ENCODE results near the gene JAK1.
"Not testable (repeated sequence)": the region's sequence is repeated elsewhere in the genome, so short reads cannot be mapped to it uniquely, and the experiment has no call there.

JAK1 gene

GRCh38 chr1:64966158-64966971, at the start of gene JAK1:
Gene JAK1, minus strand, starts transcription at chr1:64966549. Its CDS starts 80,285 bp downstream, at chr1:64886264.
- H3K4me3 Mint-ChIP-seq = peak within 1 kb of the TSS; percentile 91
- peak within 1 kb of the TSS; percentile 96 for H3K27ac Mint-ChIP-seq
- no peaks in the 10 kb centered on the region for H3K27me3 Mint-ChIP-seq
- no peaks in the 10 kb centered on the region for H3K9me3 Mint-ChIP-seq
- DNase-seq (ENCODE audit: low spot score in 2 of 2) (peak; percentile 82), ATAC-seq (ENCODE audit: low read depth) (peak; percentile 77)
- H3K36me3 Mint-ChIP-seq = peaks cover 2% of the 10 kb centered on the region
- peaks cover 39% of the 10 kb centered on the region for H3K4me1 Mint-ChIP-seq

DNA sequence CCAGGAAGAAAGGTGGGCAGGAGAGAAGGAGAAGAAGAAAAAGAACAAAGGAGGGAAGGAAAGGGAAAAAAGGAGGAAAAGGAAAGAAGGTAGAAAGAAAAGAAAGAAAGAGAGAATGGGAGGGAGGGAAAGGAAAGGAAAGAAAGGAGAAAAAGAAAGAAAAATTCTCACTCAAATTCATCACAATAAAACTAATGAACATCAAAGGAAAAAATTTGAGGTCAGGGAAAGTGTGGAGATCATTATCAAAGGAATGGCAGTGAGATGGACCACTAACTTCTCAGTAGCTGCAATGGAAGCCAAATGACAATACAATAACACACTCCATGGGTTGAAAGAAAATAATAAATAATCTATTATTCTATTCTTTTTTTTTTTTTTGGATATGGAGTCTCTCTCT, 48.0 kb upstream of the JAK1 start:
- peak overlapping the region; percentile 5 for H3K27ac Mint-ChIP-seq

DNA sequence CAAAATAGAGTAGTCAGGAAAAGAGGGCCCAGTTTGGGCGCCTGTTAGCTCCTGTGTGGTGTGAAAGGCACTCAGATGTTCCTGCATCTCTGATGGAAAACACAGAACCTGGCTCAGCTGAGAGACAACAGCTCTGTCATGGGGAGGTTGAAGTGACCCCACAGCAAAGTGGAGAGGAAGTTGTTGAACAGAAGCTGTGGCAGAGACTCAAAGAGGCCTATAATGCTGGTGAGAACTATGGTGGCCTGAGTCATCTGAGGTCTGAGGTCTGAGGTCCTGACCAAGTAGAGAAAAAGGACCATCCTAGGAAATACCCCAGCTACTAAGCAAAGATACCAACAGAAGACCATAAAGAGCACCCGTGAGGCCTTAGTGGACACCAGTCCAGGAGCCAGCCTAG, 45.6 kb upstream of the JAK1 start:
- H3K36me3 Mint-ChIP-seq = peaks cover 8% of the 10 kb centered on the region
- H3K4me3 Mint-ChIP-seq = no peak overlapping the region
- DNase-seq (ENCODE audit: low spot score in 2 of 2) (no peak), ATAC-seq (ENCODE audit: low read depth) (no peak)
- peaks cover 1% of the 10 kb centered on the region for H3K9me3 Mint-ChIP-seq
- peaks cover 18% of the 10 kb centered on the region for H3K4me1 Mint-ChIP-seq
- no peaks in the 10 kb centered on the region for H3K27me3 Mint-ChIP-seq
- H3K27ac Mint-ChIP-seq = no peak overlapping the region

More for the DNA sequence above, 48.0 kb upstream of the JAK1 start:
- no peak for DNase-seq (ENCODE audit: low spot score in 2 of 2)
- Mint-ChIP-seq H3K4me1 (peaks cover 9% of the 10 kb centered on the region), H3K9me3 (peaks cover 1% of the 10 kb centered on the region), H3K4me3 (no peak overlapping the region), H3K27me3 (no peaks in the 10 kb centered on the region), H3K36me3 (peaks cover 11% of the 10 kb centered on the region)
- no peak for ATAC-seq (ENCODE audit: low read depth)

DNA sequence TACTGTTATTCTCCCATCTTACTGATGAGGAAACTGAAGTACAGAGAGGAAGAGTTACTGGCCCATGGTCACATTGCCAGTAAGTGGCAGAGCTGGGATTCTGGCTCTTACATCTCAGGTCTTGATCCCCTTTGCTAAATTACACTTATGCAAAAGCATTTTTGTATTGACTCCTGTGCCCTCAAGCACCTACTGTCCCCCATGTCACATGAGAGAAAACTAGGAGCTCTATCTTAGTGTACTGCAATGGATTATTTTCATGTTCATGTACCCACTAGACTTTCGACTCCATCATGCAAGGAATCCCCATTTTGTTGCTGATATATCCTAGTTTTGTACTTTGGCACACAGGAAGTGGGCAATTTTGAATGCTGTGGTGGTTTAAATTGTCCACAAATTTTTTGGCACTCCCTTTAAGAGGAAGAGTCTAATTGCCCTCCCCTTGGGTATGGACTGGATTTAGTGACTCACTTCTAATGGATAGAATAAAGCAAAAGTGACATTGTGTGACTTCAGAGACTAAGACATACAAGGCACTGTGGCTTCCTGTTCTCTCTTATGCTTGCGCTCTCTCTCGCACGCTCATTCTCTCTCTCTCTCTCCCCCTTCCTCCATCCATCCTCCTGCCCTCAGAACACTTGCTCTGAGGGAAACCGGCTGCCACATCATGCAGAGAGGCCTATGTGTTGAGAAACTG, 43.5 kb upstream of the JAK1 start:
- no peak overlapping the region for H3K4me3 Mint-ChIP-seq
- DNase-seq (ENCODE audit: low spot score in 2 of 2) (no peak), ATAC-seq (ENCODE audit: low read depth) (no peak)

DNA sequence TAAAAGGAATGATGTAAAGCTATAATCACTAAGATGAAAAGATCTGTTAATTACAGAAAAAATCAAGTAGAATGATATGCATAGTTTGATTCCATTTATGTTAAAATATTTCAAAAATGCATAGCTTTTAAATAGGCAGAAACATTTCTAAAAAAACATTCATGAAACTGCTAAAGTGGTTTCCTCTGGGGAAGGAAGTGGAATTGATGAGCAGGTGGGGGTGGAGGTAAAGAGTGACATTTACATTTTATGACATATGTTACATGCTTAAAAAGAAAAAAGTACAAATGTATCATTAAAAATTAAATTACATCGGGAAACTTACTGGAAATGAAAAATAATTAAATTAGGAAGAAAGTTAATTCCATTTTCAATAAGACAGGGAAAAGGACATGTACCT, 42.8 kb upstream of the JAK1 start:
- Mint-ChIP-seq H3K27me3 (no peaks in the 10 kb centered on the region), H3K4me3 (no peak overlapping the region), H3K27ac (no peak overlapping the region), H3K4me1 (peaks cover 20% of the 10 kb centered on the region), H3K9me3 (peaks cover 1% of the 10 kb centered on the region), H3K36me3 (peaks cover 1% of the 10 kb centered on the region)
- no peak for DNase-seq (ENCODE audit: low spot score in 2 of 2)
- peak; percentile 47 for ATAC-seq (ENCODE audit: low read depth)

More for the DNA sequence above, 43.5 kb upstream of the JAK1 start:
- Mint-ChIP-seq H3K9me3 (peaks cover 1% of the 10 kb centered on the region), H3K4me1 (peaks cover 18% of the 10 kb centered on the region), H3K36me3 (peaks cover 3% of the 10 kb centered on the region), H3K27ac (no peak overlapping the region), H3K27me3 (no peaks in the 10 kb centered on the region)

- DNase-seq (ENCODE audit: low spot score in 2 of 2) (no peak), ATAC-seq (ENCODE audit: low read depth) (no peak)
- Mint-ChIP-seq H3K4me3 (no peak overlapping the region), H3K9me3 (no peaks in the 10 kb centered on the region), H3K27me3 (no peaks in the 10 kb centered on the region), H3K27ac (no peak overlapping the region), H3K4me1 (peaks cover 28% of the 10 kb centered on the region), H3K36me3 (no peaks in the 10 kb centered on the region)
Observed at GRCh38 chr1:65006806-65007205, 40.5 kb upstream of the JAK1 start.

DNA sequence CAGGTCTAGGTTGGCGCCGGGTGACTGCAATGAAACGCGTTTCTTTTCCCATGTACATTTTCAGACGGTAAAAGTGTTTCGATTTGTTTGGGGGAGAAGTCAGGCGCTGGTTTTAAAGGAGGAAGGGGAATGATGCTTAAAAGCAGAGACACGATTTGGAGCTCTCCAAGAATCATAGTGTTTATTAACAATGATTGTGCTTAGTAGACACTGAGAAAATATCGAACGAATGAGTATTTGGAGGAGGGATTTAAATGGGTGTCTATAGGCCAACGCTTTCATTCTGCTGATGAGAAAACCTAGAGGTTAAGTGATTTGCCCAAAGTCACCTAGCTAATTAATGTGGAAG, 36.9 kb upstream of the JAK1 start:
- peak overlapping the region; percentile 58 for H3K27ac Mint-ChIP-seq
- peak; percentile 1 for ATAC-seq (ENCODE audit: low read depth)
- no peak for DNase-seq (ENCODE audit: low spot score in 2 of 2)
- peak overlapping the region; percentile 79 for H3K4me3 Mint-ChIP-seq
- peaks cover 3% of the 10 kb centered on the region for H3K27me3 Mint-ChIP-seq
- H3K4me1 Mint-ChIP-seq = peaks cover 20% of the 10 kb centered on the region
- peaks cover 1% of the 10 kb centered on the region for H3K9me3 Mint-ChIP-seq
- peaks cover 3% of the 10 kb centered on the region for H3K36me3 Mint-ChIP-seq

DNA sequence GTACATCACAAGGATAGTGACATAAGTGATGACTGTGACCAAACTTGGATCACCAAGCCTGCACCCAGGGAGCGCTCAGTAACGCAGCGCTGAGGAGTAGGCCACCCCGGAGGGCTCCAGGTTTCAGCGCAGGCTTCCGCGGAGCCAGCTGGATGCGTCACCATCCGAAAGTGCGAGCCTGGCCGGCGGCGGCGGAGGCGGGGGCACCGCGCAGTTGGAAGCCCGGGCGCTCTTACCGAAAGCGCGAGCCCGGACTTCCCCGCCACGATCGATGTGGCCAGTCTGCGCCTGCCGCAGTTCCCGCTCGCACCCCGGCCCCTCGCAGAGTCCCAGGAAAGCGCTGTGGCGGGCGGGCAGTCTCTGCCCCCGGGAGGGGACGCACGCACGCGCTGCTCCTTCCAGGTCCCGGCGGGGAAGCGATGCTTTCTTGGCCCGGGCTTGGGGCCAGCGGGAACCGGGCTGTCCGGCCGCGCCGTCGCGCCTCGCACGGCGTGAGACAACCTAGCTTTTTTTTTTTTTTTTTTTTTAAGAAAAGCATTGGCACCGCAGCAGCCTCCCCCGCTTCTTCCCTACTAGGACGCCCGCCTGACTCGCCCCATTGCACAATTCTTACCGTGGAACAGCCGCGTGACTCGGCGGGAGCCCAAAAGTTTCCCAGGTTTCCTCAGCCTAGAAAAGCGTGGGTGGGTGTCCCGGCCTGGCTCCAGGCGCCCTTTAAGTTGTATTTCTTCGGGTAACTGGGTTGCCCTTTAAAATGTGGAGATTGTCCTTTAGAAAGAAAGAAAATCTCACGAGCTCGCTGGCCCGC, 36.4 kb upstream of the JAK1 start:
- Mint-ChIP-seq H3K4me1 (peaks cover 17% of the 10 kb centered on the region), H3K36me3 (peaks cover 3% of the 10 kb centered on the region), H3K27me3 (peaks cover 3% of the 10 kb centered on the region), H3K9me3 (peaks cover 3% of the 10 kb centered on the region), H3K27ac (peak overlapping the region; percentile 58), H3K4me3 (peak overlapping the region; percentile 79)
- ATAC-seq (ENCODE audit: low read depth) (peak; percentile 77), DNase-seq (ENCODE audit: low spot score in 2 of 2) (peak; percentile 43 to 59)

- H3K4me1 Mint-ChIP-seq = peaks cover 17% of the 10 kb centered on the region
- H3K36me3 Mint-ChIP-seq = peaks cover 3% of the 10 kb centered on the region
- ATAC-seq (ENCODE audit: low read depth) = no peak
- peak overlapping the region; percentile 79 for H3K4me3 Mint-ChIP-seq
- DNase-seq (ENCODE audit: low spot score in 2 of 2) = no peak
- peaks cover 3% of the 10 kb centered on the region for H3K9me3 Mint-ChIP-seq
- H3K27ac Mint-ChIP-seq = peak overlapping the region; percentile 15
- H3K27me3 Mint-ChIP-seq = peaks cover 3% of the 10 kb centered on the region
Observed at GRCh38 chr1:65002156-65002507, 35.8 kb upstream of the JAK1 start.

DNA sequence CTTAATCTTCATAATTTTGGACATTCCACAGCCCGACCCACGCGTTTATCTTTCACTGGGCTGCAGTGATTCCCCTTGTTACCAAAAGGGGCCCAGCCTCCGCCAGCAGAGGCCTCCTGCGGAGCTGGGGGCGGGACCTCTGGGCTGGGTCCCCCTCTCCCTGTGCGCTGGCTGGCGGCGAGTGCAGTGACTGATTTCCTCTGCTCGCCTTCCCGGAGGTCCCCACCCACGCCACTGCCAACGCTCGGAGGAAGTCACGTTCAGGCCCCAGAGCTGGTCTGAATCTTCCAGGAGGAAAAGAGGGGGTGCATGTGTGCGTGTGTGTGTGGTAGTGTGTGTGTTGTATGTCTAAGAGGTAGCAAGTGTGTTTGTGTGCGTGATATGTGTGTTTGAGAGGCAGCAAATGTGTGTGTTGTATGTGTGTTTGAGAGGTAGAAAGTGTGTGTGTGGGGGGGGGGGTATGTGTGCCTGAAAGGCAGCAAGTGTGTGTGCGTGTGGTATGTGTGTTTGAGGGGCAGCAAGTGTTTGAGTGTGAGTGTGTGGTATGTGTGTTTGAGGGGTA, 35.0 kb upstream of the JAK1 start:
- peaks cover 3% of the 10 kb centered on the region for H3K9me3 Mint-ChIP-seq
- ATAC-seq (ENCODE audit: low read depth) (peak; percentile 71), DNase-seq (ENCODE audit: low spot score in 2 of 2) (peak; percentile 47 to 49)
- peak overlapping the region; percentile 79 for H3K4me3 Mint-ChIP-seq
- peaks cover 3% of the 10 kb centered on the region for H3K27me3 Mint-ChIP-seq
- H3K27ac Mint-ChIP-seq = peak overlapping the region; percentile 21
- H3K36me3 Mint-ChIP-seq = peaks cover 3% of the 10 kb centered on the region
- H3K4me1 Mint-ChIP-seq = peaks cover 17% of the 10 kb centered on the region

DNA sequence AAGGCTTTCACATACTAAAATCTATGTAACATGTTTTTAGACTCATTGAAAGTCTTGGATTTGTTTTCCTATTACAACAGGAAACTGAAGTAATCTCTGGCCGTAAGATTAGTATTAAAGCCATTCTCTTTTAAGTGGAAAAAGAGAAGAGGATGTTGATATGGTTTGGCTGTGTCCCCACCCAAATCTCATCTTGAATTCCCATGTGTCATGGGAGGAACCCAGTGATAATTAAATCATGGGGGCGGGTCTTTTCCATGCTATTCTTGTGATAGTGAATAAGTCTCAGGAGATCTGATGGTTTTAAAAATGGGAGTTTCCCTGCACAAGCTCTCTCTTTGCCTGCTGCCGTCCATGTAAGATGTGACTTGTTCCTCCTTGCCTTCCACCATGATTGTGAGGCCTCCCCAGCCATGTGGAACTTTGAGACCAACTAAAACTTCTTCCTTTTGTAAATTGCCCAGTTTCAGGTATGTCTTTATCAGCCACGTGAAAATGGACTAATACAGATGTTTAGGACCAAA, 32.1 kb upstream of the JAK1 start:
- not testable (repeated sequence) for H3K36me3 Mint-ChIP-seq; H3K27ac Mint-ChIP-seq; H3K27me3 Mint-ChIP-seq; DNase-seq (ENCODE audit: low spot score in 2 of 2); H3K4me3 Mint-ChIP-seq; H3K9me3 Mint-ChIP-seq; ATAC-seq (ENCODE audit: low read depth)
- peaks cover 12% of the 10 kb centered on the region for H3K4me1 Mint-ChIP-seq

- DNase-seq (ENCODE audit: low spot score in 2 of 2) (no peak), ATAC-seq (ENCODE audit: low read depth) (no peak)
- H3K27ac Mint-ChIP-seq = no peak overlapping the region
- peaks cover 3% of the 10 kb centered on the region for H3K9me3 Mint-ChIP-seq
- no peak overlapping the region for H3K4me3 Mint-ChIP-seq
- H3K4me1 Mint-ChIP-seq = peaks cover 5% of the 10 kb centered on the region
- H3K27me3 Mint-ChIP-seq = peaks cover 3% of the 10 kb centered on the region
- peaks cover 3% of the 10 kb centered on the region for H3K36me3 Mint-ChIP-seq
Observed at GRCh38 chr1:64996541-64997257, 30.4 kb upstream of the JAK1 start.

- DNase-seq (ENCODE audit: low spot score in 2 of 2) (no peak), ATAC-seq (ENCODE audit: low read depth) (no peak)
- no peaks in the 10 kb centered on the region for H3K27me3 Mint-ChIP-seq
- H3K4me1 Mint-ChIP-seq = no peaks in the 10 kb centered on the region
- peaks cover 3% of the 10 kb centered on the region for H3K9me3 Mint-ChIP-seq
- H3K4me3 Mint-ChIP-seq = no peak overlapping the region
- peaks cover 3% of the 10 kb centered on the region for H3K36me3 Mint-ChIP-seq
- no peak overlapping the region for H3K27ac Mint-ChIP-seq
Observed at GRCh38 chr1:64995316-64995715, 29.0 kb upstream of the JAK1 start.

Data from memory B cell (primary cell).